GM19238 (cell line): ENCODE results near the gene BCAS1.

ENCODE experiments used
- DNase-seq: peaks from one replicate; pipeline ENCODE4 v3.0.0; 2011; ENCODE audit warnings: low spot score; ENCODE audit not compliant: insufficient read length

Gene BCAS1

GRCh38 chr20:53964501-53965253, 105.7 kb downstream of the BCAS1 start:
- DNase-seq, result no peak

DNA sequence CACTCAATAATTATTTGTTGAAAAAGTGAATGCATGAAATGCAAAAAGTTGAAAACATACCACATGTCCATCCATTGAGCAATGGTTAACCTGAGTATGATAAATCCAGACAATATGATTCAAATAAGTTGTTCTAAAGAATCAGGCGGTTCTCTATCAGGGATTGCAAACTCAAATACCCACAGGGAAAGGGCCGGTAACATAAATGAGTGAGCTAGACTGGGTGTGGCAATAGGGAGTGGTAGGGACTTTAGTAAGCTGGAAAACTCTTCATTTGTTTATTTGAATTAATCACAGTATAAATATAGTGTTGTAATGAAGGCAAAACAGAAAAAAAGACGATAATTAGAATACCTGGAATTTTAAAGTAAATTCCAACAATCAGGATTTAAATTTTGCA, 106.3 kb downstream of the BCAS1 start:
- no peak for DNase-seq

GRCh38 chr20:53963635-53964034, 106.8 kb downstream of the BCAS1 start:
- no peak for DNase-seq

DNA sequence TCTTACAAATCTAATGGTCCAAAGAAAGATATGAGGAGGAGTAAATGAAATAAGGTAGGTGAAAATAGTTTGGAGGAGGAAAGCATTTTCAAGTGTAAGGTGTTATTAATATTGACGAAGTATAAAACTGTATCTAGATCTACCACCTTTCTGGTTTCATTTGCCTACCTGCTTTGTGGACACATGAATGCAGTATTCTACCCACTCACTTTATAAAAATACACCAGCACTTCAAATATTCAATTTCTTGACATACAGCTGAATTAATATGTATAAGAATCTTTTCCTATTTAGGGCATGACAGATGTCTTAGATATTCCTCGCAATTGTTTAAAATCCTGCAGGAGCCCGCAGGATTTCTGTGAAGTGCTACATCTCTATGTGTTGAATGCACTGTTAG, 108.0 kb downstream of the BCAS1 start:
- DNase-seq, result no peak

DNA sequence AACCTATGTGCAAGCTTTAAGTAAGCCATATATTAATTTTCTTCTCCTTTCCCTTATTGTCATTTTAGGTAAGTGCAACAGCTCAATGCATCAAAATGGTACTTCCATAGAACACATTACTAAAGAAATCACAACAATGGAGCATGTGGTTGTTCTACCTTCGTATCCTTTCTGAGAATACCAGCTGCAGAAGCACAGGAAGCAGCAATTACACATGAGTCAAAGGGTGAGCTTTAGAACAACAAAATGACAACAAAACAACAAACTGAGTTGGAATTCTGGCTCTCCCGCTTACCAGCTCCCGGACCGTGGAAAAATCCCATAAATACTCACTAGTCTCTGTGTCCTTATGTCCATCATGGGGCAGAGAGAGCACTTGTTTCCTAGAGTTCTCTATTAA, 108.9 kb downstream of the BCAS1 start:
- no peak for DNase-seq

- DNase-seq, result no peak
Measured at GRCh38 chr20:53960579-53961272, 109.7 kb downstream of the BCAS1 start.

- DNase-seq, result no peak
Measured at GRCh38 chr20:53959911-53960578, 110.3 kb downstream of the BCAS1 start.

- no peak for DNase-seq
Measured at GRCh38 chr20:53958260-53958659, 112.1 kb downstream of the BCAS1 start.

- DNase-seq, result no peak
Measured at GRCh38 chr20:53957451-53958172, 112.8 kb downstream of the BCAS1 start.

GRCh38 chr20:53956013-53956715, 114.2 kb downstream of the BCAS1 start:
- DNase-seq, result no peak

GRCh38 chr20:53954723-53955658, 115.4 kb downstream of the BCAS1 start:
- DNase-seq, result no peak

- no peak for DNase-seq
Measured at GRCh38 chr20:53952528-53953096, 117.8 kb downstream of the BCAS1 start.

GRCh38 chr20:53950578-53950977, 119.8 kb downstream of the BCAS1 start:
- DNase-seq, result no peak

DNA sequence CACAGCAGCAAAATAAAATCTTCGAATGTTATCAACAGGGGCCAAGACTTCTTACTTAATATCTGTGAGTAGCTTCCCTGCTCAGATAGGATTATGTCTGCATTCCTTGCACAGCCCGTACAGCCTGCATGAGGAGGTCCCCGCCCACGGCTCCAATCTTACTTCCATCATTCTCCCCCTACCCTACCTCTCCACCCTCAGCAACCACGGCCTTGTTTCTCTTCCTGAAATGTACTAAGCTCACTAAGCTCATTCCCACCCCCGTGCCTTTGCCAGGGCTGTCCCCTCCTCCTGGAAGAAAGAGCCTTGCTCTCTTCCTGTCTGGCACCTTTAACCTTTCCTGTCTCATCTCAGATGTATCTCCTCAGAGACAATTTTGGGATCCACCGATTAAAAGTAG, 120.4 kb downstream of the BCAS1 start:
- DNase-seq, result no peak

DNA sequence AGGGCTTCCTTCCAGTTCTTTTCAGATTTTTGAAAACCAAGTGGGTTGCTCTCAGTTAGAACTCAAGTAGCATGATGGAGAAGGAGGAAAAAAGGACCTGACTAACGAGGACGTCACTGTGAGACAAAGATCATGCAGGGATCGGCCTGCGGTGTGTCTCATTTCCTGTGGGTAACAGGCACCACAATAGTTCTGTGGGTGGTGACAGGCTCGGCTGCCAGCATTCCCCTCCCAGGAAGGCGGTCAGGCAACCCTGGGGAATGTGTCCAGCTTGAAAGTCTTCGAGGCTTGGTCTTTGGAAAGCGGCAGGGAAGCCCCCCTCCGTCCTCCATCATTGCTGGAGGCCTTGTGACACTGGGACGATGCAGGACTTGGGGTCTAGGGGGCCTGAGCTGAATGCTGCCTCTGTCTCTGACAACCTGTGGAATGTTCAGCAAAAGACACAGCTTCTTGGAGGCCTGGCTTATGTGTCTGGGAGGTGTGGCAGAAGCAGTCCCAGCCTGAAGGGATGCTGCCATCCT, 121.0 kb downstream of the BCAS1 start:
- DNase-seq, result peak; percentile 23

DNA sequence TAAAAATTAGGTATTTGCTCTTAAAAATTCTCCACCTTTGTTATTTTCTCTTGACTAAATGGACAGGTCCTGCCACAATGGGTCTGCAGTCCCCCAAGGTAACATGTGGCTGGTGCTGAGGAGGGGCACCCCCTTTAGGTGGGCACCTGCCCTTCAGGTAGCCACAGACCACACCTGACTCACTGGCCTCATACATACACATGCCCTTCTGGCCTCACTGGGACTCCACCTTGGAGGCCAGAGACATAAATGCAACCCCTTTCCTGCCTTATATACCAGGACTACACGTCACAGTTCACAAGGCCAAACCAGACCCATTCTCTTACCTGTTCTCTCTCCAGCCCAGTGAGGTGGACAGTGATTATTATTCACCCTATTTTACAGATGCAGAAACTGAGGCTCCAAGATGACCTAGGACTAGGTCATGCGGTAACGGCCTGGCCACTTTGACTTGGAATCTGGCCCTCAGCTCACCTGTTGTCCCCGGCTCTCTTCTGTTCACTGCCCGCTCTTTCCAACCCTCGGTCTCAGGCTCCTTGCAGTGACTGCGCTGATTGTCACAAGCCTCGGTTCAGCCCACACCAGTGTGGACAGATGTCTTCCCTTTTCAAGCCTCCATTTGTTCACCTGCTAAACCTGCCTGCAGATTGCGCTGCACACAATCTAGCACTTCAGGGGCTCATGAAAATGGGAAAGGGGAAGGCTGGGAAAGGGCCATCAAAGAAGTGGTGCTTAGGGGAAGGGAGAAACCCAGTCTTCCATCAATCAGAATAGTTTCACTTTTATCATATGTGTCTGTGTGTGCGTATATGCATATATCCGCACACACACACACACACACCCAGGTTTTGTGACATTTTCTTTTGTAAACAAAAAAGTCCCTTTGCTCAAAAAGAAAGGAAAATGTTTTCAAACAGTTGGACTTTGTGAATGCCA, 121.7 kb downstream of the BCAS1 start:
- no peak for DNase-seq

- DNase-seq, result no peak
Measured at GRCh38 chr20:53947501-53948195, 122.7 kb downstream of the BCAS1 start.

GRCh38 chr20:53946106-53946505, 124.3 kb downstream of the BCAS1 start:
- no peak for DNase-seq
